Effector memory CD8-positive, alpha-beta T cell (primary cell): Measurements from ENCODE around the gene AUTS2.
A peak's percentile ranks its signal among the peaks of the same experiment; 100 is the strongest.

Experiments used
- ATAC-seq: fragments of 150-1000 bp; cut with Tn5 transposase; replicated peaks from 2 replicates; pipeline ENCODE4 v1.10.0; 2021; ENCODE audit warnings: mild to moderate bottlenecking, moderate library complexity
- DNase-seq, 3 experiments: peaks; one replicate each; pipeline ENCODE4 v3.0.0; 2021
- H3K27ac Mint-ChIP-seq, 2 donors: one replicate each; pipeline ENCODE4 v1.8.0; 2022; ENCODE audit warnings: mild to moderate bottlenecking in 2 of 2, mixed read lengths in 2 of 2, moderate library complexity in 2 of 2
- H3K27me3 Mint-ChIP-seq, 2 donors: one replicate each; pipeline ENCODE4 v1.8.0; 2022; ENCODE audit warnings: mixed read lengths in 2 of 2
- H3K36me3 Mint-ChIP-seq: one replicate; pipeline ENCODE4 v1.8.0; 2022; ENCODE audit warnings: mild to moderate bottlenecking, moderate library complexity, mixed read lengths; ENCODE audit not compliant: insufficient read depth
- H3K4me1 Mint-ChIP-seq, 2 donors: one replicate each; pipeline ENCODE4 v1.8.0; 2022; ENCODE audit warnings: low read depth in 2 of 2, mixed read lengths in 2 of 2
- H3K4me3 Mint-ChIP-seq, 2 donors: one replicate each; pipeline ENCODE4 v1.8.0; 2022; ENCODE audit warnings: mild to moderate bottlenecking in 2 of 2, mixed read lengths in 2 of 2, moderate library complexity in 2 of 2
- H3K9me3 Mint-ChIP-seq, 2 donors: one replicate each; pipeline ENCODE4 v1.8.0; 2022; ENCODE audit warnings: mixed read lengths in 2 of 2

AUTS2 gene

DNA sequence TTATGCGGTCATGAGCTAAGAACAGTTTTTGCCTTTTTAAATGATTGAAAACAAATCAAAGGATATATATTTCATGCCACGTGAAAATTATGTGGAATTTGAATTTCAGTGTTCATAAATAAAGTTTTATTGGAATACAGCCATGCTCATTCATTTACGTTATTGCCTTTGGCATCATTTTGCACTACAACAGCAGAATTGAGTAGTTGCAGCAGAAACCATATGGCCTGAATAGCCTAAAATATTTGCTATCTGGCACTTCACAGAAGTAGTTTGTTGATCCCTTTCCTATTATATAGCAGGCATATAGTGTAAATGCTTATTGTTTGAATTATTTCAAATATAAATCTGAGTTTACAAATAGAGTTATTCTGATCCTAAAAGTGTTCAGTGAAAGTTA is 59.7 kb downstream of the AUTS2 start:
- no peaks in the 10 kb centered on the region for H3K9me3 Mint-ChIP-seq
- no peak overlapping the region for H3K27ac Mint-ChIP-seq
- no peak for DNase-seq
- H3K27me3 Mint-ChIP-seq = peaks cover 6 to 17% of the 10 kb centered on the region in 2 donors
- peaks cover 1 to 3% of the 10 kb centered on the region in 2 donors for H3K4me1 Mint-ChIP-seq
- H3K4me3 Mint-ChIP-seq = no peak overlapping the region
- H3K36me3 Mint-ChIP-seq = no peaks in the 10 kb centered on the region
- no peak for ATAC-seq

DNA sequence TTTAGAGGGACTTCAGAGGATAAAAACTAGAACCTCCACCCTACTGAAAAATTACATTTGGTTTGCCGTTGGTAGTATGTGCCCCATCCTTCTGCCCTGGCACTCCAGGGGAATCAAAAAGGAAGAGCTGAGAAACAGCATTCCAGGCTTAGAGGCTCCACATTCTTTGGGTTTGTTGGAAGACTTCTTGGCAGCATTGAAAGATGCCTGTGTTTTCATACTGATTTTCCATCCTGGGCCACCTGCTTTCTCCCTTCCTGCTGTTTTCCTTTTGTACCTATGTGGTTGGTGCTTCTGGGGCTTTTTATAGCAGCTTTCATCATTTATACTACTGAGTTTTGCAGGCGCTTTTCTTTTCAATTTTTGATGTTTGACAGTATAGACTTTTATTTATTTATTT is 61.7 kb downstream of the AUTS2 start:
- Mint-ChIP-seq H3K4me1 (peaks cover 0 to 3% of the 10 kb centered on the region in 2 donors), H3K9me3 (no peaks in the 10 kb centered on the region), H3K4me3 (no peak overlapping the region), H3K27ac (no peak overlapping the region), H3K36me3 (no peaks in the 10 kb centered on the region), H3K27me3 (peaks cover 6 to 23% of the 10 kb centered on the region in 2 donors)
- ATAC-seq (no peak), DNase-seq (no peak)

DNA sequence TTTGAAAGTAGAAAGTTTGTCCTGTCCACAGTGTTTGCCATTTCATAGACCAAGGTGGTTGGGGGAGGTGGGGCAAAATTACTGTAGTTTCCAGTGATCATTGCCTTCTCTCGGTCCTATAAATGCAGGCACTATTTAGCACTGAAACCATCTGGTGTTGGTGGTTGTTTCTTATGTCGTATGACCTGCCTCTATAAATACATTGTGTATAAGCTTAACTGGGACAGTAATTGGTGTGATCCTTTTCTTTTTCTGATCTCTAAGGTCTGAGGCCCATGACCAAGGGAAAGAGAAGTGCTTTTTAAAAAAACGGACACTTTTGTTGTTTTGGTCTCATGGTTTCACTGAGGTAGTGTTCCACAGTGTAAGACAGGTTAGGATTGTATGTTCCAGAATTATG is 63.1 kb downstream of the AUTS2 start:
- ATAC-seq = no peak
- Mint-ChIP-seq H3K4me3 (no peak overlapping the region), H3K4me1 (peaks cover 0 to 3% of the 10 kb centered on the region in 2 donors), H3K9me3 (no peaks in the 10 kb centered on the region), H3K27me3 (peaks cover 6 to 23% of the 10 kb centered on the region in 2 donors), H3K27ac (no peak overlapping the region), H3K36me3 (no peaks in the 10 kb centered on the region)
- no peak for DNase-seq

GRCh38 chr7:69663911-69664832 is 65.9 kb downstream of the AUTS2 start:
- DNase-seq = no peak
- Mint-ChIP-seq H3K36me3 (no peaks in the 10 kb centered on the region), H3K27ac (no peak overlapping the region), H3K9me3 (no peaks in the 10 kb centered on the region), H3K27me3 (peaks cover 6 to 23% of the 10 kb centered on the region in 2 donors), H3K4me3 (no peak overlapping the region), H3K4me1 (peaks cover 0 to 3% of the 10 kb centered on the region in 2 donors)
- peak; percentile 31 for ATAC-seq

DNA sequence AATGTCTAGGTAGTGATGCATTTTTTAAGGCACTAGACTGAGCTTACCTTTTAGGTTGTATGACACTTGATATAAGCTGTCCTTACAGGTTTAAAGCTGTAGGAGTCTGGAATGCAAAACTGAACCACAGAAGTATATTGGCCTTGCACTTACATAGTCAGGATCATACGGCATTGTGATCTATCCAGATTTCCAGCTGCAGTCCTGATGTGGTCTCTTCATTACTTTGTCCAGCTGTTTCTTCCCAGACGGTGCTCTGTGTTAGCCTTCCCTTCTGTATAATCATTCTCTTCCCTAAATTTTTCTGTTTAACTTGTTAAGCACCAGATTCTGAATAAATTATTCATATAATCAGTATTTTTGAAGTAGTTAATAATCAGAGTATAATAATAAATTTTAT is 67.1 kb downstream of the AUTS2 start:
- no peak for ATAC-seq

DNA sequence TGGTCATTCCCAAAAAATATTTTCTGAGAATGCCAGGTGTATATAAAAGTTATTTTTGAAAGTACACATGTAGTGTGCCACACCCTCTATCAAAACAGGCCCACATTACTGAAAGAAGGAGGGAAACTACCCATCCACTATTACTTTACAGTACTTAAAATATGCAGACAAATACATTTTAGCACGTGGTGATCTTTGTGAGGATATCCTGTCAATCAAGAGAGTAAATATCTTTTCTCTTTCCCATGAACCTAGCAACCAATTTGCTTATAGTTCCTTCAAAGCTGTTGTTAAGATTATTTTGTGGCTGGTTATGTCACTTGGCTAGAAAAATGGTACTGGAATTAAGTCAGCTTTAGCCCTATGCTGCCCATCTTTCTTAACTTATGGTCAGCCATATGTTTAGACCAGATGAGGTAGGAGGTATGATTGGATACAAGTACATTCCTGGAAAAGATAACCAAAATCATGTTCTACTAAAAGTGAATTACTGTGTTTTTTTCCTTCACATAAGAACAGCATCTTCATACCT is 70.1 kb downstream of the AUTS2 start:
- H3K27me3 Mint-ChIP-seq = peaks cover 0 to 6% of the 10 kb centered on the region in 2 donors
- no peaks in the 10 kb centered on the region for H3K4me1 Mint-ChIP-seq
- no peaks in the 10 kb centered on the region for H3K9me3 Mint-ChIP-seq
- no peak for ATAC-seq
- H3K27ac Mint-ChIP-seq = no peak overlapping the region
- H3K4me3 Mint-ChIP-seq = no peak overlapping the region
- no peaks in the 10 kb centered on the region for H3K36me3 Mint-ChIP-seq
- no peak for DNase-seq

More for the DNA sequence above, 67.1 kb downstream of the AUTS2 start:
- no peaks in the 10 kb centered on the region for H3K9me3 Mint-ChIP-seq
- no peak overlapping the region for H3K4me3 Mint-ChIP-seq
- no peaks in the 10 kb centered on the region for H3K36me3 Mint-ChIP-seq
- DNase-seq = no peak
- H3K27ac Mint-ChIP-seq = no peak overlapping the region
- peaks cover 6 to 17% of the 10 kb centered on the region in 2 donors for H3K27me3 Mint-ChIP-seq
- no peaks in the 10 kb centered on the region for H3K4me1 Mint-ChIP-seq

DNA sequence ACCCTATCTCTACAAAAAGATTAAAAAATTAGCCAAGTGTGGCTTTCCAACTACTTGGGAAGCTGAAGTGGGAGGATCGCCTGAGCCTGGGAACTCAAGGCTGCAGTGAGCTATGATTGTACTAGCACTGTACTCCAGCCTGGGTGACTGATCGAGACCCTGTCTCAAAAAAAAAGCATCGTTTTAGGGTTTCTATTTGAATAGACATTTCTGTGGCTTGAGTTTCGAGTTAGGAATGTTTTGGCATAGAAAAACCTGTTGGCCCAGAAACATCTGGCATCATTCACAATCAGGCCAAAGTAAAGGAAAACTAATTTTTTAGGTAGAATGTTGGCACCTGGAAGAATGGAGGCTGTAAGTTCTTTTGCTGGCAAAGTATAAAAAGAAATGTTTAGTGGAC is 72.4 kb downstream of the AUTS2 start:
- H3K4me1 Mint-ChIP-seq = no peaks in the 10 kb centered on the region
- DNase-seq (no peak), ATAC-seq (no peak)
- no peak overlapping the region for H3K27ac Mint-ChIP-seq
- H3K9me3 Mint-ChIP-seq = no peaks in the 10 kb centered on the region
- no peak overlapping the region for H3K4me3 Mint-ChIP-seq
- no peaks in the 10 kb centered on the region for H3K36me3 Mint-ChIP-seq
- no peaks in the 10 kb centered on the region for H3K27me3 Mint-ChIP-seq

DNA sequence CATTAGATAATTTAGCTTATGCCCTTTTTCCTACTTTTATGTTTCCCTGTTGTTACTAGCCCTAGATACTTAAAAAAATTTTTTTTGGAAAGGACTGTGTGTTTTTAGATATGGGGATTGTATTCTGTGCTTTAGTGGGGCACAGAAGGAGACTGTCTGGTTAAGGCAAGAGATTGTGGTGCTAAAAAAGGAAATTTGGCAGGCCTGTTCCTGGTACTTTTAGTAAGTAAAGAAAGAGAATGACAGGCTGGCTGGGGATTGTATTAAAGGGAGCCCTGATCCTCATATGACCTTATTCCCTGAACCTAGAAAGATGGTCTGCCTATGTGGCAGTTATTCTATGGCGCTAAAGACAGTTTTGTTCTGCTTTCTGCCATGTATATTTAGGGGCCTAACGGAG is 74.8 kb downstream of the AUTS2 start:
- ATAC-seq = no peak
- H3K4me3 Mint-ChIP-seq = no peak overlapping the region
- no peaks in the 10 kb centered on the region for H3K27me3 Mint-ChIP-seq
- no peaks in the 10 kb centered on the region for H3K4me1 Mint-ChIP-seq
- no peaks in the 10 kb centered on the region for H3K36me3 Mint-ChIP-seq
- no peaks in the 10 kb centered on the region for H3K9me3 Mint-ChIP-seq
- no peak for DNase-seq
- H3K27ac Mint-ChIP-seq = no peak overlapping the region

- ATAC-seq (no peak), DNase-seq (no peak)
- H3K9me3 Mint-ChIP-seq = no peaks in the 10 kb centered on the region
- no peaks in the 10 kb centered on the region for H3K36me3 Mint-ChIP-seq
- H3K4me3 Mint-ChIP-seq = no peak overlapping the region
- H3K27me3 Mint-ChIP-seq = no peaks in the 10 kb centered on the region
- no peaks in the 10 kb centered on the region for H3K4me1 Mint-ChIP-seq
- no peak overlapping the region for H3K27ac Mint-ChIP-seq
Observed at GRCh38 chr7:69674701-69675182, 76.5 kb downstream of the AUTS2 start.

DNA sequence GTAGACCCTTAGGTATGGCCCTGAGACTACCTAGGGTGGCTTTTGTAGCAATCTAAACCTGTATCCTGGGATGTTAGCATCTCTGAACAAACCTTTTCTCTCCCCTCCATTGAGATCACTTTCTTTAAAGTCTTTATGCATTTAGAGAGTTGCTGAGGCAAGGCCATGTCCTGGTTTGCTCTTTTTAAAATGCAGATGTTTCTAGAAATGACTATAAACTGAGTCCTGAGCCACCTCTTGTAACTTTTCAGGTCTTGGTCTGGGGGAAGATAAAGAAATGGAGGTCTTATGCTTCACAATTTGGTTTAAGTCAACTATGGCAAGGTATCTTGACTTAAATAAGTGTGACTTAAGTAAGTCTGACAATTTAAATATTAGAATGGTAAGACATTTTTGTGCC is 78.0 kb downstream of the AUTS2 start:
- no peak for ATAC-seq
- no peaks in the 10 kb centered on the region for H3K27me3 Mint-ChIP-seq
- H3K4me3 Mint-ChIP-seq = no peak overlapping the region
- no peaks in the 10 kb centered on the region for H3K9me3 Mint-ChIP-seq
- H3K4me1 Mint-ChIP-seq = no peaks in the 10 kb centered on the region
- H3K36me3 Mint-ChIP-seq = no peaks in the 10 kb centered on the region
- no peak for DNase-seq
- no peak overlapping the region for H3K27ac Mint-ChIP-seq

- Mint-ChIP-seq H3K4me3 (no peak overlapping the region), H3K4me1 (no peaks in the 10 kb centered on the region), H3K9me3 (no peaks in the 10 kb centered on the region), H3K27me3 (no peaks in the 10 kb centered on the region), H3K27ac (no peak overlapping the region), H3K36me3 (no peaks in the 10 kb centered on the region)
- ATAC-seq (no peak), DNase-seq (no peak)
Observed at GRCh38 chr7:69677054-69677852, 79.0 kb downstream of the AUTS2 start.

DNA sequence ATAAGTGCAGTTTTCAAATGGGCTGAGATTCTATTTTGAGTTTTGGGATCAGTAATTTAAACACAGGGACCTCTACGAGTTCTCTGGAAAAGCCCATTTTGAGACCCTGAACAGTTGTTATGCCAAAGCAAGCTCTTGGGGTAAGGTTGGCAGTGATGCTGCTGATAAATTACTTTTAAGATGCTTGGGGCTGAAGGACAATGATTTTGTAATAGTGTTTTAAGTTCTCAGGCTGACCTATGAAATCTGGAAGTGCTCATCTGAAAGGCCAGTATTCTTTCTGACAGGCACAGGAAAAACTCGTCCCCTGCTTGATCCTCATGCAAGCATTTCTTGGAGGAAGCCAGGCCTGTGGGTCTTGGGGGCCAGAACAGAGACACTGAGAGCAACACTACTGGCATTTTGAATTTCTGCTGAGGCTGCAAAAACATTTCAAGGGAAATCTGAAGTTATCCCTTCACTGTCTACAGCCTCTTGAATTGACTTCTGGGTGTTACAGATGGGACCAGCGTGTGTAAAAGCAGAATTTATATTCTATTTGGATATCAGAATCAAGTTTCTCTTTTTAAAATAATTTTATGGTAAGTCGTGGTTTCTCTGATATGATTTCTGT is 79.7 kb downstream of the AUTS2 start:
- no peaks in the 10 kb centered on the region for H3K36me3 Mint-ChIP-seq
- DNase-seq (no peak), ATAC-seq (no peak)
- no peak overlapping the region for H3K27ac Mint-ChIP-seq
- no peak overlapping the region for H3K4me3 Mint-ChIP-seq
- H3K27me3 Mint-ChIP-seq = no peaks in the 10 kb centered on the region
- no peaks in the 10 kb centered on the region for H3K9me3 Mint-ChIP-seq
- H3K4me1 Mint-ChIP-seq = no peaks in the 10 kb centered on the region

GRCh38 chr7:69678494-69679187 is 80.4 kb downstream of the AUTS2 start:
- no peak for ATAC-seq
- no peak for DNase-seq
- Mint-ChIP-seq H3K9me3 (no peaks in the 10 kb centered on the region), H3K4me1 (no peaks in the 10 kb centered on the region), H3K27me3 (no peaks in the 10 kb centered on the region), H3K36me3 (no peaks in the 10 kb centered on the region), H3K4me3 (no peak overlapping the region), H3K27ac (no peak overlapping the region)
